HG02759 (cell line): ENCODE data around the gene FOXN1.

Experiments
- ATAC-seq: cut with Tn5 transposase; IDR thresholded peaks from one replicate; pipeline ENCODE4 v1.9.1; 2021; ENCODE audit warnings: mild to moderate bottlenecking, moderate library complexity; ENCODE audit not compliant: unreplicated experiment

FOXN1 gene

GRCh38 chr17:28544402-28545140 lies 38.4 kb downstream of the FOXN1 start:
- no peak for ATAC-seq

- ATAC-seq: no peak
Observed at GRCh38 chr17:28545141-28545503, 39.0 kb downstream of the FOXN1 start.

GRCh38 chr17:28545787-28546415 lies 39.8 kb downstream of the FOXN1 start:
- ATAC-seq: no peak

- no peak for ATAC-seq
Observed at GRCh38 chr17:28547096-28547622, 41.0 kb downstream of the FOXN1 start.

GRCh38 chr17:28547623-28548416 lies 41.7 kb downstream of the FOXN1 start:
- ATAC-seq: peak; percentile 36

GRCh38 chr17:28548417-28549130 lies 42.4 kb downstream of the FOXN1 start:
- no peak for ATAC-seq

GRCh38 chr17:28549236-28550132 lies 43.3 kb downstream of the FOXN1 start:
- ATAC-seq: peak; percentile 46

- no peak for ATAC-seq
Observed at GRCh38 chr17:28550858-28551257, 44.7 kb downstream of the FOXN1 start.

- ATAC-seq: no peak
Observed at GRCh38 chr17:28551421-28552175, 45.5 kb downstream of the FOXN1 start.

- ATAC-seq: peak; percentile 72
Observed at GRCh38 chr17:28552176-28552999, 46.2 kb downstream of the FOXN1 start, which contains the start of gene UNC119. UNC119 (minus strand) TSS chr17:28552624; CDS start chr17:28552557, 67 bp downstream.

- no peak for ATAC-seq
Observed at GRCh38 chr17:28553000-28553505, 46.9 kb downstream of the FOXN1 start.

- ATAC-seq: no peak
Observed at GRCh38 chr17:28554565-28554964, 48.4 kb downstream of the FOXN1 start.

GRCh38 chr17:28555022-28555421 lies 48.9 kb downstream of the FOXN1 start:
- ATAC-seq: no peak

- ATAC-seq: no peak
Observed at GRCh38 chr17:28563475-28563874, 57.3 kb downstream of the FOXN1 start.

- ATAC-seq: no peak
Observed at GRCh38 chr17:28567604-28568003, 61.5 kb downstream of the FOXN1 start.

GRCh38 chr17:28569446-28569845 lies 63.3 kb downstream of the FOXN1 start:
- no peak for ATAC-seq

- ATAC-seq: peak; percentile 27
Observed at GRCh38 chr17:28570716-28571360, 64.7 kb downstream of the FOXN1 start.
